ENCODE data around the gene EFHC1. TPM values are rescaled to one million over a fixed set of nuclear protein-coding genes. Genes with fewer than 3 reads are reported as not detected.

The EFHC1 gene
- total RNA-seq, 1 experiment from 2014 or later = 13.2 TPM

DNA sequence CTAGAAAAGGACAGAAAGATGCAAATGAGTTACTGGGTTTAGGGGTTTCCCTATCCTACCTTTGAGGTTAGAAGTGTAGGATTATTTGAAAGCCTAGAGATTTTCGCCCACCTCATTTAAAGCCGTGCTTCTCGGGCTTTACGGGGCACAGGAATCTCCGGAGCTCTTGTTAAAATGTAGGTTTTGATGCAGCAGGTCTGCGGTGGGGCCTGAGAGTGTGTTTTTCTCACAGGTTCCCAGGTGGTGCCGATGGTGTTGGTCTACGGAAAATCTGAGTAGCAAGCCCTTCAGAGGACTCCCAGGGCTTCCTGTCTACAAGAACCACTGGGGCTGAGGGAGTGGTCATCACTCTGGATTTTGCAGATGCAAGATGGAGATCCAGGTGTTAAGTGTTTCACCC is 109.2 kb downstream of the EFHC1 start:
- no peak overlapping the region for H3K27ac Mint-ChIP-seq
- no peak overlapping the region for H3K9ac ChIP-seq (ENCODE audit: extremely low read depth, insufficient read length, low read length)
- no peak overlapping the region for H3K18ac ChIP-seq (ENCODE audit: insufficient read length, low read depth, low read length)
- no peaks in the 10 kb centered on the region for H3K79me1 ChIP-seq (ENCODE audit: insufficient read depth, low read depth, low read length, poor library complexity, severe bottlenecking)
- no peak overlapping the region for H4K5ac ChIP-seq (ENCODE audit: insufficient read length, low read depth, low read length)
- no peaks in the 10 kb centered on the region for H3K9me3 Mint-ChIP-seq
- H3K4me1 Mint-ChIP-seq = peaks cover 0 to 9% of the 10 kb centered on the region in 2 experiments; a peak in 3 of 4 replicates
- H3K4me1 ChIP-seq (ENCODE audit: insufficient read depth, low read length) = no peaks in the 10 kb centered on the region; the same call in 1 of the 2 replicates
- H3K56ac ChIP-seq (ENCODE audit: insufficient read length, low read depth, low read length) = no peak overlapping the region
- no peak overlapping the region for H3K4ac ChIP-seq (ENCODE audit: low read depth, low read length)
- H3K27me3 ChIP-seq (ENCODE audit: insufficient read depth, low read length) = no peaks in the 10 kb centered on the region
- H3T11ph ChIP-seq (ENCODE audit: low read length) = no peak overlapping the region
- no peak overlapping the region for H2BK120ac ChIP-seq (ENCODE audit: low read depth, low read length, poor library complexity, severe bottlenecking)
- H4K8ac ChIP-seq (replicated peaks; ENCODE audit: insufficient read length, low read depth, low read length) = no peak overlapping the region
- no peak overlapping the region for H3K14ac ChIP-seq (ENCODE audit: insufficient read depth, low read length)
- H3K9me3 ChIP-seq (ENCODE audit: control insufficient read depth, low read depth, low read length) = no peaks in the 10 kb centered on the region
- no peaks in the 10 kb centered on the region for H3K27me3 Mint-ChIP-seq (ENCODE audit: low read depth)
- H3K23me2 ChIP-seq (ENCODE audit: insufficient read length, low read depth, low read length, poor library complexity, severe bottlenecking) = no peaks in the 10 kb centered on the region
- H4K91ac ChIP-seq (ENCODE audit: insufficient read length, low read depth, low read length) = no peak overlapping the region
- no peak overlapping the region for H2BK15ac ChIP-seq (ENCODE audit: low read depth, low read length)
- H2BK12ac ChIP-seq (ENCODE audit: insufficient read length, low read depth, low read length) = no peak overlapping the region
- H3K27ac ChIP-seq (ENCODE audit: insufficient read length, low read depth, low read length) = no peak overlapping the region
- no peaks in the 10 kb centered on the region for H3K79me2 ChIP-seq (ENCODE audit: insufficient read depth, low read length)
- DNase-seq = no peak
- no peak overlapping the region for H3K4me3 Mint-ChIP-seq
- no peaks in the 10 kb centered on the region for H4K20me1 ChIP-seq (ENCODE audit: control insufficient read depth, insufficient read depth, insufficient read length)
- no CpG with 5 or more reads among the region's 8 CpGs for WGBS (ENCODE audit: extremely low coverage, insufficient read length, low lambda C conversion rate)
- H2AFZ ChIP-seq (ENCODE audit: low read length) = no peak overlapping the region
- TF ChIP-seq, protein P1, sequence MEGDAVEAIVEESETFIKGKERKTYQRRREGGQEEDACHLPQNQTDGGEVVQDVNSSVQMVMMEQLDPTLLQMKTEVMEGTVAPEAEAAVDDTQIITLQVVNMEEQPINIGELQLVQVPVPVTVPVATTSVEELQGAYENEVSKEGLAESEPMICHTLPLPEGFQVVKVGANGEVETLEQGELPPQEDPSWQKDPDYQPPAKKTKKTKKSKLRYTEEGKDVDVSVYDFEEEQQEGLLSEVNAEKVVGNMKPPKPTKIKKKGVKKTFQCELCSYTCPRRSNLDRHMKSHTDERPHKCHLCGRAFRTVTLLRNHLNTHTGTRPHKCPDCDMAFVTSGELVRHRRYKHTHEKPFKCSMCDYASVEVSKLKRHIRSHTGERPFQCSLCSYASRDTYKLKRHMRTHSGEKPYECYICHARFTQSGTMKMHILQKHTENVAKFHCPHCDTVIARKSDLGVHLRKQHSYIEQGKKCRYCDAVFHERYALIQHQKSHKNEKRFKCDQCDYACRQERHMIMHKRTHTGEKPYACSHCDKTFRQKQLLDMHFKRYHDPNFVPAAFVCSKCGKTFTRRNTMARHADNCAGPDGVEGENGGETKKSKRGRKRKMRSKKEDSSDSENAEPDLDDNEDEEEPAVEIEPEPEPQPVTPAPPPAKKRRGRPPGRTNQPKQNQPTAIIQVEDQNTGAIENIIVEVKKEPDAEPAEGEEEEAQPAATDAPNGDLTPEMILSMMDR (conservative IDR thresholded peaks at IDR 0.05) = no peak
- H2AK5ac ChIP-seq (ENCODE audit: insufficient read length, low read length) = no peak overlapping the region
- H2BK20ac ChIP-seq (ENCODE audit: low read depth, low read length, poor library complexity, severe bottlenecking) = no peak overlapping the region
- H3K4me2 ChIP-seq (ENCODE audit: insufficient read depth, insufficient read length, low read length) = no peak overlapping the region
- no peak overlapping the region for H2BK5ac ChIP-seq (ENCODE audit: insufficient read length, low read length)
- peaks cover 3 to 10% (median 3%) of the 10 kb centered on the region in 3 experiments; a peak in 4 of 7 replicates for H3K36me3 Mint-ChIP-seq (ENCODE audit: insufficient read depth in 1 of 3, low read depth in 3 of 3)
- no peak overlapping the region for H3K23ac ChIP-seq (ENCODE audit: insufficient read length, low read depth, low read length)

Data from H9 (cell line).